Measurements from ENCODE around the gene PSAPL1. TPM values are rescaled to one million over a fixed set of nuclear protein-coding genes. Genes with fewer than 3 reads are reported as not detected.

Gene PSAPL1
- total RNA-seq, 1 experiment from 2014 or later = not detected

DNA sequence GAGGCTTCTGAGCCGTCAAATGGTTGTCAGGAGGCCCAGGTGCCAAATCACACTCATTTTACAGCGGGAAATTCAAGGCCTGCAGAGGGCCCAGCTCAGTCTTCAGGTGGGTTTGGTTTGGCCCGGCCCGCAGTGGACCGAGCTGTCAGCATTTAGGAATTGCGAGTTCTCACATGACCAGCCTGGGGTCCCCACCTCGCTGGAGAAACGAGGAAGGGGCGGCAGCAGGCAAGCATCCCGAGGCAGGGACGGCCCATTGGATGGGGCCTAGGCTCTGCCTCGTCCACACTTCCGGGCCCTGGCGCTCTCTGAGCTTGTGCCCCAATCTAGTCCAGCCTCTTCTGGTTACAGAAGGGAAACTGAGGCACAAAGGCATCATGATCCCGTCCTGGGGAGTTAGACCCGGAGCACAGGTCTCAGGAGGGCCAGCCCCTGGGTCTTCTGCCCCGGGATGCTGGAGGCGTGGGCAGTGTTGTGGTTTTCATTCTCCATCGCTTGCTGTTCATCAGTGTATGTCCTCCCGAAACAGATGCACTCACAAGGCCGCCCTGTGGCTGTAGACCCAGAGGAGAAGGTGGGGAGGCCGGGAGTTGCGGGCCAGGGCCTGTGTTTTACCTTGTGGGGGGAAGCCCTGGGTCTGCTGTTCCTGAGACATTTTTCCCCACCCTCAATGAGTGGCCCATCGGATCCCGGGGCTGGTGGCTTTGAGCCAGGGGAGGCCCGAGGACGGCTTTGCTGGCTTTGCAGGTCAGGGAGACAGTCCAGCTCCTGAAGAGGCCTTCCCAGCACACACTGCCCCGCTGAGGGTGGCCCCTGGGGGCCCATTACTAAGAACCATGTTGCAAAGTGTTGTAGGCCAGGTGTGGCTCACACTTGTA is 8.9 kb downstream of the PSAPL1 start:
- Mint-ChIP-seq H3K27me3 (ENCODE audit: insufficient read depth, unreplicated experiment) (no peaks in the 10 kb centered on the region), H3K4me3 (ENCODE audit: unreplicated experiment) (no peak overlapping the region), H3K36me3 (ENCODE audit: insufficient read depth, unreplicated experiment) (no peaks in the 10 kb centered on the region), H3K9me3 (ENCODE audit: unreplicated experiment) (no peaks in the 10 kb centered on the region), H3K27ac (ENCODE audit: low read depth, unreplicated experiment) (no peak overlapping the region), H3K4me1 (ENCODE audit: insufficient read depth, unreplicated experiment) (peaks cover 11% of the 10 kb centered on the region)
- ChIA-PET POLR2A (no interaction called here), CTCF (no interaction called here)
- no TSS peak for BruUV-seq (replicated peaks)
- no peak for DNase-seq (ENCODE audit: unreplicated experiment)
- TF ChIP-seq, protein P1, sequence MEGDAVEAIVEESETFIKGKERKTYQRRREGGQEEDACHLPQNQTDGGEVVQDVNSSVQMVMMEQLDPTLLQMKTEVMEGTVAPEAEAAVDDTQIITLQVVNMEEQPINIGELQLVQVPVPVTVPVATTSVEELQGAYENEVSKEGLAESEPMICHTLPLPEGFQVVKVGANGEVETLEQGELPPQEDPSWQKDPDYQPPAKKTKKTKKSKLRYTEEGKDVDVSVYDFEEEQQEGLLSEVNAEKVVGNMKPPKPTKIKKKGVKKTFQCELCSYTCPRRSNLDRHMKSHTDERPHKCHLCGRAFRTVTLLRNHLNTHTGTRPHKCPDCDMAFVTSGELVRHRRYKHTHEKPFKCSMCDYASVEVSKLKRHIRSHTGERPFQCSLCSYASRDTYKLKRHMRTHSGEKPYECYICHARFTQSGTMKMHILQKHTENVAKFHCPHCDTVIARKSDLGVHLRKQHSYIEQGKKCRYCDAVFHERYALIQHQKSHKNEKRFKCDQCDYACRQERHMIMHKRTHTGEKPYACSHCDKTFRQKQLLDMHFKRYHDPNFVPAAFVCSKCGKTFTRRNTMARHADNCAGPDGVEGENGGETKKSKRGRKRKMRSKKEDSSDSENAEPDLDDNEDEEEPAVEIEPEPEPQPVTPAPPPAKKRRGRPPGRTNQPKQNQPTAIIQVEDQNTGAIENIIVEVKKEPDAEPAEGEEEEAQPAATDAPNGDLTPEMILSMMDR (IDR thresholded peaks at IDR 0.05; ENCODE audit: unreplicated experiment) = no peak
- intact Hi-C loops (cut with micrococcal nuclease) = no loop called here

DNA sequence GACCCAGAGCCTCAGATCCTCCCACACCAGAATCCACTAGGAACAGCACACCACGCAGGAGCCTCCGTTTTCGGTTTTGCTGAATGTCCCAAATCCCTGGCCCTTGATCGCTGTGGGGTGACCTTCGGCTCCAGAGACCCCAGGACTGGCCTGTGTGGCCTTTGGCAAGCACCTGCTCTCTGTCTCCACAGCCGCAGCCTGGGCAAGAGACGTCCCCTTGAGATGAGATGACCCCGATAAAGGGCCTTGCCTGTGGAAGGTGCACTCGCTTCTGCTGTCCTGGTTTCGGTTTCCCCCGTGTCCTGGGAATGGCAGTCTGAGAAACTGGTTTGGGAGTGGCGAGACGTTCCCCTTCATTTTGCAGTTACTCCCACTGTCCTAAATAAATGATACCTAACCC is 9.6 kb downstream of the PSAPL1 start:
- intact Hi-C loops (cut with micrococcal nuclease) = no loop called here
- TF ChIP-seq, protein P1 (IDR thresholded peaks at IDR 0.05; ENCODE audit: unreplicated experiment) = no peak
- no peak overlapping the region for H3K27ac Mint-ChIP-seq (ENCODE audit: low read depth, unreplicated experiment)

DNA sequence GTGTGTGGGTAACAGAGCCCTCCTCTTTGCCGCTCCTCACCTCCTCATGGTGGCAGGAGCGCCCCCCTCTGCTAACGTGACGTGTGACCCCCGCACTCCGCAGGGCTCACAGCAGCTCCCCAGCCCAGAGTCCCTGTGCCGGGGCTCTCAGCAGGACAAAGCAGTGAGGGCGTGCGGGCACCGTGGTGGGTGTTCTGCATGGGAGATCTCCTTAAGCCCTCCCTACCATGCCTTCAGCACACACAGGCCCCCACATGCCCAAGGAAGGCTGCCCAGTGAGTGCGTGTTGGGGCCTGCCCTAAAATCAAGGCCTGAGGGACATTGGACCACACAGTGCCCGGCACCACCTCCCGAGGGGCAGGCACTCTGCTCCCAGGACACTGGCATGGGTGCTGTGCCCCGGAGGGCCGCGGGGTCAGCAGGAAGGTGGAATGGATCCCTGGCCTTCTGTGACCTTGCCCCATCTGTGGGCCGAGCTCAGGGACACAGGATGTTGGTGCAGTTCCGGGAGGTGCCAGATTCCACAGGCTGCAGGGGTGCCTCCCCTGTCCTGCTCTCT is 10.1 kb downstream of the PSAPL1 start:
- ChIA-PET CTCF (no interaction called here), POLR2A (no interaction called here)
- no peak overlapping the region for H3K4me3 Mint-ChIP-seq (ENCODE audit: unreplicated experiment)
- no peaks in the 10 kb centered on the region for H3K36me3 Mint-ChIP-seq (ENCODE audit: insufficient read depth, unreplicated experiment)
- BruUV-seq (replicated peaks) = no TSS peak
- no peaks in the 10 kb centered on the region for H3K4me1 Mint-ChIP-seq (ENCODE audit: insufficient read depth, unreplicated experiment)
- TF ChIP-seq, protein P1 (IDR thresholded peaks at IDR 0.05; ENCODE audit: unreplicated experiment) = no peak
- H3K9me3 Mint-ChIP-seq (ENCODE audit: unreplicated experiment) = no peaks in the 10 kb centered on the region
- DNase-seq (ENCODE audit: unreplicated experiment) = peak; percentile 14
- no peak overlapping the region for H3K27ac Mint-ChIP-seq (ENCODE audit: low read depth, unreplicated experiment)
- intact Hi-C loops (cut with micrococcal nuclease) = no loop called here
- H3K27me3 Mint-ChIP-seq (ENCODE audit: insufficient read depth, unreplicated experiment) = no peaks in the 10 kb centered on the region

More for the DNA sequence above, 9.6 kb downstream of the PSAPL1 start:
- Mint-ChIP-seq H3K9me3 (ENCODE audit: unreplicated experiment) (no peaks in the 10 kb centered on the region), H3K36me3 (ENCODE audit: insufficient read depth, unreplicated experiment) (no peaks in the 10 kb centered on the region), H3K4me1 (ENCODE audit: insufficient read depth, unreplicated experiment) (peaks cover 4% of the 10 kb centered on the region), H3K4me3 (ENCODE audit: unreplicated experiment) (no peak overlapping the region), H3K27me3 (ENCODE audit: insufficient read depth, unreplicated experiment) (no peaks in the 10 kb centered on the region)
- BruUV-seq (replicated peaks) = no TSS peak
- ChIA-PET CTCF (no interaction called here), POLR2A (no interaction called here)
- DNase-seq (ENCODE audit: unreplicated experiment) = no peak

DNA sequence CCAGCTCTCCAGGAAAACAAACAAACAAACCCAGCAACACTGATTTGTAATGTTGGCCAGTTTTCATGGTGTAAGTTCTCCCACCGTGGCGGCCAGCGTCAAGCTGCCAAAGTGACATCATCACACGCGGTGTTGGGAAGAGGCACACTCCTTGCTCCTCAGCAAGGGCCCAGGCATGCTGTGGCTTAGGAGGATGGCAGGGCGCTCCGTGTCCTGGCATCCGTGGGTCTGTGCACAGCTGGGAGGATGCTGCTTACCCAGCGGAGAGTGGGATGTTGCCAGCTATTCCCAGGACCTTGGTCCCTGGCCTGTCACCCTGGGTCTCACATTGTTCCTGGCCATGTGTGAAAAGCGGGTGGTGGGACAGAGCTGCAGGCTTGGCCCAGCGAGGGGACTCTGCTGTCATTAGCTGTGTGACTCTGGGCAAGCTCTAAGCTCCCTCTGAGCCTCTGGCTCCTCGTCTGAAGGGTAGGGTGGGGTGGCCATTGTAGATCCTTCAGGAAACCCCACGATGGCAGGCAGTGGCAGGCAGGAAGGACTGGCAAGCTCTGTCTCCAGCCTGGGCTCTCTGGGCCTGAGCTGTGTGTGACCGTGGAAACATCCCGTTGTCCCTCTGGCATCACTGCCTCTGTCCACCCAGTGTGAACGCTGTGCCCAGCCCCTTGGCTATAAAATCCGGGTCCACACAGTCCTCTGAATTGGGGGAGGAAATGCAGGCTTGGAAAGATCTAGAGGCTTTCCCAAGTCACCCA is 10.8 kb downstream of the PSAPL1 start:
- Mint-ChIP-seq H3K4me1 (ENCODE audit: insufficient read depth, unreplicated experiment) (no peaks in the 10 kb centered on the region), H3K27ac (ENCODE audit: low read depth, unreplicated experiment) (no peak overlapping the region), H3K36me3 (ENCODE audit: insufficient read depth, unreplicated experiment) (no peaks in the 10 kb centered on the region), H3K4me3 (ENCODE audit: unreplicated experiment) (no peak overlapping the region), H3K9me3 (ENCODE audit: unreplicated experiment) (no peaks in the 10 kb centered on the region), H3K27me3 (ENCODE audit: insufficient read depth, unreplicated experiment) (no peaks in the 10 kb centered on the region)
- no TSS peak for BruUV-seq (replicated peaks)
- intact Hi-C loops (cut with micrococcal nuclease) = no loop called here
- ChIA-PET POLR2A (no interaction called here), CTCF (interaction anchor here (0.7 to 1.1 kb wide), 2 partner anchors 26 to 47 kb away, joined by 3 read pairs; no protein-coding TSS in a partner anchor)
- TF ChIP-seq, protein P1 (IDR thresholded peaks at IDR 0.05; ENCODE audit: unreplicated experiment) = no peak
- no peak for DNase-seq (ENCODE audit: unreplicated experiment)
